ENCODE results near the gene SDR42E1. TPM values are rescaled to one million over a fixed set of nuclear protein-coding genes. Genes with fewer than 3 reads are reported as not detected.

Gene SDR42E1
- total RNA-seq, 1 experiment from 2014 or later: 17.4 TPM

DNA sequence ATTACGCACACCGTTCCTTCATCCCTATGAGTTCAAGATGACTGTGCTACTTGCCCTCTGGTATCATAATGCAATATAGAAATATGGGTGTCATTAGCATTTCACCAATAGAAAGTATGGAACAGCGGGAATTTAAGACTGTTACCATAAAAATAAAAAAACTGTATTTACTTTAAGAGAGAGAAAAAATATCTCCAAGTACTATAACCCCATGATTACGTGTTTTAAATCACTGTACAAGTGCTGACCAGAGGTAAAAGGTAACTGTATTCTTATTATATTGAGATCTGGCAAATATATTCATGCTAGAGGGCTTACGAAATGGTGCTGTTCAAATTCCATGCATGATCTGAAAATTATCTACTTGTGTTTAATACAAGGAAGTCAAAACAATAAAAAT, 5.2 kb downstream of the SDR42E1 start:
- H3K4me1 ChIP-seq (ENCODE audit: control insufficient read depth in 1 of 2, insufficient read depth in 2 of 2, low read length in 2 of 2): peaks cover 0 to 8% of the 10 kb centered on the region in 2 experiments; a peak in 2 of 4 replicates
- H4K20me1 ChIP-seq (ENCODE audit: insufficient read depth): no peaks in the 10 kb centered on the region
- POLR2A ChIA-PET: no interaction called here
- RAD21 ChIA-PET (ENCODE audit: low non-redundant PET in 1 of 2, low total read pairs in 2 of 2, uncharacterized antibody in 2 of 2, unreplicated experiment in 2 of 2): no interaction called here
- ATAC-seq: no peak
- peaks cover 5 to 14% of the 10 kb centered on the region in 2 experiments; a peak in 3 of 4 replicates for H3K36me3 ChIP-seq (ENCODE audit: control insufficient read depth in 1 of 2, insufficient read depth in 2 of 2, low read length in 2 of 2)
- no peaks in the 10 kb centered on the region for H3K27me3 ChIP-seq (ENCODE audit: insufficient read depth, low read length)
- peaks cover 11% of the 10 kb centered on the region; the same call in 1 of the 2 replicates for H3K79me2 ChIP-seq (ENCODE audit: insufficient read depth, low read length)
- no peak for DNase-seq (ENCODE audit: low read depth, low spot score)
- intact Hi-C loops (cut with micrococcal nuclease): no loop called here
- TF ChIP-seq, protein P1, sequence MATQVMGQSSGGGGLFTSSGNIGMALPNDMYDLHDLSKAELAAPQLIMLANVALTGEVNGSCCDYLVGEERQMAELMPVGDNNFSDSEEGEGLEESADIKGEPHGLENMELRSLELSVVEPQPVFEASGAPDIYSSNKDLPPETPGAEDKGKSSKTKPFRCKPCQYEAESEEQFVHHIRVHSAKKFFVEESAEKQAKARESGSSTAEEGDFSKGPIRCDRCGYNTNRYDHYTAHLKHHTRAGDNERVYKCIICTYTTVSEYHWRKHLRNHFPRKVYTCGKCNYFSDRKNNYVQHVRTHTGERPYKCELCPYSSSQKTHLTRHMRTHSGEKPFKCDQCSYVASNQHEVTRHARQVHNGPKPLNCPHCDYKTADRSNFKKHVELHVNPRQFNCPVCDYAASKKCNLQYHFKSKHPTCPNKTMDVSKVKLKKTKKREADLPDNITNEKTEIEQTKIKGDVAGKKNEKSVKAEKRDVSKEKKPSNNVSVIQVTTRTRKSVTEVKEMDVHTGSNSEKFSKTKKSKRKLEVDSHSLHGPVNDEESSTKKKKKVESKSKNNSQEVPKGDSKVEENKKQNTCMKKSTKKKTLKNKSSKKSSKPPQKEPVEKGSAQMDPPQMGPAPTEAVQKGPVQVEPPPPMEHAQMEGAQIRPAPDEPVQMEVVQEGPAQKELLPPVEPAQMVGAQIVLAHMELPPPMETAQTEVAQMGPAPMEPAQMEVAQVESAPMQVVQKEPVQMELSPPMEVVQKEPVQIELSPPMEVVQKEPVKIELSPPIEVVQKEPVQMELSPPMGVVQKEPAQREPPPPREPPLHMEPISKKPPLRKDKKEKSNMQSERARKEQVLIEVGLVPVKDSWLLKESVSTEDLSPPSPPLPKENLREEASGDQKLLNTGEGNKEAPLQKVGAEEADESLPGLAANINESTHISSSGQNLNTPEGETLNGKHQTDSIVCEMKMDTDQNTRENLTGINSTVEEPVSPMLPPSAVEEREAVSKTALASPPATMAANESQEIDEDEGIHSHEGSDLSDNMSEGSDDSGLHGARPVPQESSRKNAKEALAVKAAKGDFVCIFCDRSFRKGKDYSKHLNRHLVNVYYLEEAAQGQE (IDR thresholded peaks at IDR 0.05; ENCODE audit: low read depth): no peak
- TF ChIP-seq CBX3 (IDR thresholded peaks at IDR 0.05; ENCODE audit: low read depth) (no peak), YY1 (IDR thresholded peaks at IDR 0.05; ENCODE audit: extremely low read depth, insufficient replicate concordance, low read depth, low read length) (no peak), ZFX (IDR thresholded peaks at IDR 0.05) (no peak), RAD21 (IDR thresholded peaks at IDR 0.05; ENCODE audit: low read depth) (no peak), POLR2AphosphoS5 (IDR thresholded peaks at IDR 0.05; ENCODE audit: low read depth, low read length) (no peak), EGR1 (IDR thresholded peaks at IDR 0.05; ENCODE audit: low read depth) (no peak), ELF1 (IDR thresholded peaks at IDR 0.05; ENCODE audit: borderline replicate concordance, low read depth) (no peak), FOSL1 (IDR thresholded peaks at IDR 0.05; ENCODE audit: low read depth) (no peak), JUND (IDR thresholded peaks at IDR 0.05) (no peak), TCF7L2 (IDR thresholded peaks at IDR 0.05; ENCODE audit: borderline replicate concordance, extremely low read depth, insufficient read depth, insufficient read length) (no peak), SIN3A (IDR thresholded peaks at IDR 0.05; ENCODE audit: low read depth) (no peak), EZH2 (IDR thresholded peaks at IDR 0.05) (no peak), SP1 (IDR thresholded peaks at IDR 0.05; ENCODE audit: low read depth) (no peak), EZH2phosphoT487 (IDR thresholded peaks at IDR 0.05; ENCODE audit: borderline replicate concordance) (no peak), POLR2A (IDR thresholded peaks at IDR 0.05; ENCODE audit: borderline replicate concordance, extremely low read depth, insufficient read depth, insufficient read length) (no peak)
- TF ChIP-seq, protein P2, sequence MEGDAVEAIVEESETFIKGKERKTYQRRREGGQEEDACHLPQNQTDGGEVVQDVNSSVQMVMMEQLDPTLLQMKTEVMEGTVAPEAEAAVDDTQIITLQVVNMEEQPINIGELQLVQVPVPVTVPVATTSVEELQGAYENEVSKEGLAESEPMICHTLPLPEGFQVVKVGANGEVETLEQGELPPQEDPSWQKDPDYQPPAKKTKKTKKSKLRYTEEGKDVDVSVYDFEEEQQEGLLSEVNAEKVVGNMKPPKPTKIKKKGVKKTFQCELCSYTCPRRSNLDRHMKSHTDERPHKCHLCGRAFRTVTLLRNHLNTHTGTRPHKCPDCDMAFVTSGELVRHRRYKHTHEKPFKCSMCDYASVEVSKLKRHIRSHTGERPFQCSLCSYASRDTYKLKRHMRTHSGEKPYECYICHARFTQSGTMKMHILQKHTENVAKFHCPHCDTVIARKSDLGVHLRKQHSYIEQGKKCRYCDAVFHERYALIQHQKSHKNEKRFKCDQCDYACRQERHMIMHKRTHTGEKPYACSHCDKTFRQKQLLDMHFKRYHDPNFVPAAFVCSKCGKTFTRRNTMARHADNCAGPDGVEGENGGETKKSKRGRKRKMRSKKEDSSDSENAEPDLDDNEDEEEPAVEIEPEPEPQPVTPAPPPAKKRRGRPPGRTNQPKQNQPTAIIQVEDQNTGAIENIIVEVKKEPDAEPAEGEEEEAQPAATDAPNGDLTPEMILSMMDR (IDR thresholded peaks at IDR 0.05 in 2 of 3, conservative IDR thresholded peaks at IDR 0.05 in 1 of 3; ENCODE audit: borderline replicate concordance in 1 of 3, insufficient read depth in 1 of 3, low read depth in 2 of 3, low read length in 2 of 3): no peak
- TF ChIP-seq, protein P3, sequence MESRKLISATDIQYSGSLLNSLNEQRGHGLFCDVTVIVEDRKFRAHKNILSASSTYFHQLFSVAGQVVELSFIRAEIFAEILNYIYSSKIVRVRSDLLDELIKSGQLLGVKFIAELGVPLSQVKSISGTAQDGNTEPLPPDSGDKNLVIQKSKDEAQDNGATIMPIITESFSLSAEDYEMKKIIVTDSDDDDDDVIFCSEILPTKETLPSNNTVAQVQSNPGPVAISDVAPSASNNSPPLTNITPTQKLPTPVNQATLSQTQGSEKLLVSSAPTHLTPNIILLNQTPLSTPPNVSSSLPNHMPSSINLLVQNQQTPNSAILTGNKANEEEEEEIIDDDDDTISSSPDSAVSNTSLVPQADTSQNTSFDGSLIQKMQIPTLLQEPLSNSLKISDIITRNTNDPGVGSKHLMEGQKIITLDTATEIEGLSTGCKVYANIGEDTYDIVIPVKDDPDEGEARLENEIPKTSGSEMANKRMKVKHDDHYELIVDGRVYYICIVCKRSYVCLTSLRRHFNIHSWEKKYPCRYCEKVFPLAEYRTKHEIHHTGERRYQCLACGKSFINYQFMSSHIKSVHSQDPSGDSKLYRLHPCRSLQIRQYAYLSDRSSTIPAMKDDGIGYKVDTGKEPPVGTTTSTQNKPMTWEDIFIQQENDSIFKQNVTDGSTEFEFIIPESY (IDR thresholded peaks at IDR 0.05; ENCODE audit: extremely low read depth, insufficient replicate concordance, low read length): no peak
- TF ChIP-seq, protein P4, sequence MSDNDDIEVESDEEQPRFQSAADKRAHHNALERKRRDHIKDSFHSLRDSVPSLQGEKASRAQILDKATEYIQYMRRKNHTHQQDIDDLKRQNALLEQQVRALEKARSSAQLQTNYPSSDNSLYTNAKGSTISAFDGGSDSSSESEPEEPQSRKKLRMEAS (IDR thresholded peaks at IDR 0.05): no peak
- H3K4me3 ChIP-seq (replicated peaks in 1 of 2; ENCODE audit: low read depth in 1 of 2, low read length in 2 of 2): no peak overlapping the region
- peaks cover 6 to 8% of the 10 kb centered on the region in 2 experiments; a peak in 2 of 4 replicates for H3K9me3 ChIP-seq (ENCODE audit: control insufficient read depth in 1 of 2, insufficient read depth in 1 of 2, low read depth in 1 of 2, low read length in 2 of 2)
- no TSS peak for BruUV-seq (replicated peaks)
- H3K27ac ChIP-seq (ENCODE audit: low read depth, low read length): no peak overlapping the region
- no peak overlapping the region for H3K9ac ChIP-seq (ENCODE audit: low read length)
- H2AFZ ChIP-seq (ENCODE audit: low read depth, low read length, poor library complexity, severe bottlenecking): no peak overlapping the region
- no peaks in the 10 kb centered on the region for H3K9me2 ChIP-seq (ENCODE audit: insufficient read depth)
- CTCF ChIA-PET: no interaction called here
- no peak overlapping the region for H3K4me2 ChIP-seq (ENCODE audit: low read length)
